HEK293 (cell line): ENCODE results near the gene FHDC1.

Source experiments
- CTCF ChIA-PET: fragments of 350-600 bp; formaldehyde crosslinking; extraction: SDS; loops from one replicate; lab custom pipeline; 2021; ENCODE audit warnings: antibody characterized with exemption; lab: Yijun Ruan, JAX
- POLR2A ChIA-PET: fragments of 300-600 bp; formaldehyde crosslinking; extraction: SDS; loops from one replicate; lab custom pipeline; 2020; ENCODE audit warnings: antibody characterized with exemption, inconsistent platforms; lab: Yijun Ruan, JAX
- H3K27ac ChIP-seq: fragments of 200-500 bp; sonication (Bioruptor generic); 2 replicates; pipeline ENCODE4 v1.5.1; 2014; ENCODE audit warnings: low read depth, low read length, control low read depth, inconsistent platforms; ENCODE audit errors: extremely low read depth
- H3K36me3 ChIP-seq, 2 experiments: fragments of 200-500 bp in 1 of 2; sonication (Bioruptor generic) in 1 of 2; 1 replicate in 1 of 2; 2 replicates in 1 of 2; pipeline ENCODE4 v1.5.1; 2014 to 2017; ENCODE audit warnings: inconsistent platforms in 2 of 2, low read length in 2 of 2; ENCODE audit not compliant: control insufficient read depth in 2 of 2, insufficient read depth in 1 of 2
- H3K4me1 ChIP-seq: fragments of 200-500 bp; sonication (Bioruptor generic); 2 replicates; pipeline ENCODE4 v1.5.1; 2014; ENCODE audit warnings: mild to moderate bottlenecking, low read length, inconsistent platforms; ENCODE audit not compliant: control insufficient read depth, insufficient read depth
- H3K4me3 ChIP-seq: 2 replicates; pipeline ENCODE4 v1.5.1; 2011; ENCODE audit warnings: low read depth, mild to moderate bottlenecking, control low read depth, low read length, moderate library complexity
- H3K9me3 ChIP-seq: fragments of 200-500 bp; sonication (Bioruptor generic); 2 replicates; pipeline ENCODE4 v1.5.1; 2014; ENCODE audit warnings: low read depth, low read length, inconsistent platforms; ENCODE audit not compliant: control insufficient read depth, insufficient read depth
- BCL11A ChIP-seq: fragments of 450-650 bp; formaldehyde crosslinking; IDR thresholded peaks from 2 replicates; pipeline ENCODE4 v1.5.1; 2016; ENCODE audit warnings: low read depth, missing biosample characterization, missing genetic modification characterization
- BCL6B ChIP-seq: fragments of 450-650 bp; formaldehyde crosslinking; IDR thresholded peaks from 2 replicates; pipeline ENCODE4 v1.5.1; 2017; ENCODE audit warnings: missing biosample characterization, missing genetic modification characterization
- FEZF1 ChIP-seq: fragments of 450-650 bp; formaldehyde crosslinking; IDR thresholded peaks from 2 replicates; pipeline ENCODE4 v1.5.1; 2016; ENCODE audit warnings: missing biosample characterization, missing genetic modification characterization
- INSM2 ChIP-seq: fragments of 450-650 bp; formaldehyde crosslinking; IDR thresholded peaks from 2 replicates; pipeline ENCODE4 v1.5.1; 2016; ENCODE audit warnings: missing biosample characterization, missing genetic modification characterization
- PATZ1 ChIP-seq: fragments of 450-650 bp; formaldehyde crosslinking; IDR thresholded peaks from 2 replicates; pipeline ENCODE4 v1.5.1; 2016; ENCODE audit warnings: missing biosample characterization, missing genetic modification characterization
- SCRT2 ChIP-seq: fragments of 450-650 bp; formaldehyde crosslinking; IDR thresholded peaks from 2 replicates; pipeline ENCODE4 v1.5.1; 2016; ENCODE audit warnings: missing biosample characterization, missing genetic modification characterization
- TCF7L2 ChIP-seq: IDR thresholded peaks from 2 replicates; pipeline ENCODE4 v1.6.1; 2011; ENCODE audit warnings: low read depth, mild to moderate bottlenecking, inconsistent platforms, low read length, moderate library complexity, borderline replicate concordance
- ZIC2 ChIP-seq: fragments of 450-650 bp; formaldehyde crosslinking; IDR thresholded peaks from 2 replicates; pipeline ENCODE4 v1.5.1; 2016; ENCODE audit warnings: missing biosample characterization, missing genetic modification characterization
- ZNF112 ChIP-seq: fragments of 450-650 bp; formaldehyde crosslinking; IDR thresholded peaks from 2 replicates; pipeline ENCODE4 v1.5.0; 2017; ENCODE audit warnings: missing biosample characterization, missing genetic modification characterization
- ZNF16 ChIP-seq: fragments of 450-650 bp; formaldehyde crosslinking; IDR thresholded peaks from 2 replicates; pipeline ENCODE4 v1.5.1; 2016; ENCODE audit warnings: low read depth, missing biosample characterization, missing genetic modification characterization
- ZNF292 ChIP-seq: fragments of 450-650 bp; formaldehyde crosslinking; IDR thresholded peaks from 2 replicates; pipeline ENCODE4 v1.5.1; 2016; ENCODE audit warnings: low read depth, missing biosample characterization, missing genetic modification characterization, borderline replicate concordance
- ZNF341 ChIP-seq: fragments of 450-650 bp; formaldehyde crosslinking; IDR thresholded peaks from 2 replicates; pipeline ENCODE4; 2016; ENCODE audit warnings: low read depth, missing biosample characterization, missing genetic modification characterization
- ZNF366 ChIP-seq: fragments of 450-650 bp; formaldehyde crosslinking; conservative IDR thresholded peaks from 2 replicates; pipeline ENCODE4 v1.5.1; 2016; ENCODE audit warnings: missing biosample characterization, missing genetic modification characterization
- ZNF426 ChIP-seq: fragments of 450-650 bp; formaldehyde crosslinking; IDR thresholded peaks from 2 replicates; pipeline ENCODE4 v1.5.1; 2017; ENCODE audit warnings: missing biosample characterization, missing genetic modification characterization, mild to moderate bottlenecking, inconsistent platforms, moderate library complexity
- ZNF433 ChIP-seq: fragments of 450-650 bp; formaldehyde crosslinking; IDR thresholded peaks from 2 replicates; pipeline ENCODE4 v1.5.1; 2016; ENCODE audit warnings: missing biosample characterization, missing genetic modification characterization, low read depth
- ZNF48 ChIP-seq: fragments of 450-650 bp; formaldehyde crosslinking; IDR thresholded peaks from 2 replicates; pipeline ENCODE4 v1.5.1; 2016; ENCODE audit warnings: missing biosample characterization, missing genetic modification characterization
- ZNF510 ChIP-seq: fragments of 450-650 bp; formaldehyde crosslinking; IDR thresholded peaks from 2 replicates; pipeline ENCODE4 v1.5.1; 2018; ENCODE audit warnings: mild to moderate bottlenecking, missing genetic modification characterization, missing biosample characterization; ENCODE audit not compliant: insufficient replicate concordance
- ZNF548 ChIP-seq: fragments of 450-650 bp; formaldehyde crosslinking; IDR thresholded peaks from 2 replicates; pipeline ENCODE4 v1.5.1; 2016; ENCODE audit warnings: missing biosample characterization, missing genetic modification characterization
- ZNF658 ChIP-seq: fragments of 450-650 bp; formaldehyde crosslinking; IDR thresholded peaks from 2 replicates; pipeline ENCODE4; 2016; ENCODE audit warnings: missing biosample characterization, missing genetic modification characterization
- ZNF677 ChIP-seq: fragments of 450-650 bp; IDR thresholded peaks from 2 replicates; pipeline ENCODE4 v1.5.0; 2018; ENCODE audit warnings: missing biosample characterization, mild to moderate bottlenecking, missing genetic modification characterization, moderate library complexity
- ZSCAN23 ChIP-seq: fragments of 450-650 bp; formaldehyde crosslinking; IDR thresholded peaks from 2 replicates; pipeline ENCODE4 v1.5.1; 2016; ENCODE audit warnings: missing biosample characterization, missing genetic modification characterization
- ZSCAN30 ChIP-seq: fragments of 450-650 bp; IDR thresholded peaks from 2 replicates; pipeline ENCODE4 v1.5.1; 2018; ENCODE audit warnings: missing biosample characterization, mild to moderate bottlenecking, missing genetic modification characterization, moderate library complexity

Gene FHDC1

GRCh38 chr4:152961014-152961772, 25.1 kb downstream of the FHDC1 start (continued):
- no peak for TF ChIP-seq ZSCAN23
- TF ChIP-seq ZNF548 (tag by site-specific recombination), result no peak
- TF ChIP-seq ZNF658 (tag by site-specific recombination), result no peak
- no peak for TF ChIP-seq ZNF16
- TF ChIP-seq FEZF1 (tag by site-specific recombination), result no peak
- TF ChIP-seq INSM2 (tag by site-specific recombination), result no peak

- H3K36me3 ChIP-seq, result peaks cover 0 to 4% of the 10 kb centered on the region in 2 experiments; a peak in 1 of 3 replicates
- TF ChIP-seq ZNF426 (tag by site-specific recombination) (no peak), ZNF341 (tag by site-specific recombination) (no peak), ZNF677 (tag by site-specific recombination) (no peak), ZNF112 (tag by site-specific recombination) (no peak), ZSCAN30 (tag by site-specific recombination) (no peak), SCRT2 (tag by site-specific recombination) (no peak), BCL11A (tag by site-specific recombination) (no peak), PATZ1 (tag by site-specific recombination) (no peak), BCL6B (no peak), ZIC2 (tag by site-specific recombination) (no peak), ZNF292 (no peak), ZNF510 (tag by site-specific recombination) (no peak), TCF7L2 (no peak)
- H3K27ac ChIP-seq, result no peak overlapping the region
- ChIA-PET CTCF (interaction anchor here (1.2 kb wide), 1 partner anchor 122 kb away, joined by 3 read pairs; no protein-coding TSS in a partner anchor), POLR2A (no interaction called here)
- H3K4me1 ChIP-seq, result peaks cover 1% of the 10 kb centered on the region; the same call in 1 of the 2 replicates
- no peak overlapping the region for H3K4me3 ChIP-seq
- H3K9me3 ChIP-seq, result no peaks in the 10 kb centered on the region
Measured at GRCh38 chr4:152961773-152962115, 25.6 kb downstream of the FHDC1 start.

GRCh38 chr4:152962150-152962549, 26.0 kb downstream of the FHDC1 start:
- Histone ChIP-seq H3K36me3 (peaks cover 0 to 4% of the 10 kb centered on the region in 2 experiments; a peak in 1 of 3 replicates), H3K9me3 (no peaks in the 10 kb centered on the region), H3K4me1 (no peaks in the 10 kb centered on the region; the same call in 1 of the 2 replicates), H3K4me3 (no peak overlapping the region), H3K27ac (no peak overlapping the region)
- TF ChIP-seq ZNF48 (tag by site-specific recombination), result no peak
- TF ChIP-seq ZNF366 (tag by site-specific recombination), result no peak
- no peak for TF ChIP-seq ZNF433 (tag by site-specific recombination)
- ChIA-PET CTCF (interaction anchor here (1.1 to 1.2 kb wide), 2 partner anchors 121 to 181 kb away, joined by 3 read pairs; no protein-coding TSS in a partner anchor), POLR2A (no interaction called here)
